NCI-H345 treated with DMSO at 0.1 percent for 48 hours (cell line): Measurements from ENCODE around the gene MCTP1.

Experiments
- DNase-seq: peaks from one replicate; lab custom pipeline; 2025; ENCODE audit not compliant: unreplicated experiment; lab: John Stamatoyannopoulos, UW

The MCTP1 gene

GRCh38 chr5:94725142-94725541, 559.8 kb downstream of the MCTP1 start:
- no peak for DNase-seq

DNA sequence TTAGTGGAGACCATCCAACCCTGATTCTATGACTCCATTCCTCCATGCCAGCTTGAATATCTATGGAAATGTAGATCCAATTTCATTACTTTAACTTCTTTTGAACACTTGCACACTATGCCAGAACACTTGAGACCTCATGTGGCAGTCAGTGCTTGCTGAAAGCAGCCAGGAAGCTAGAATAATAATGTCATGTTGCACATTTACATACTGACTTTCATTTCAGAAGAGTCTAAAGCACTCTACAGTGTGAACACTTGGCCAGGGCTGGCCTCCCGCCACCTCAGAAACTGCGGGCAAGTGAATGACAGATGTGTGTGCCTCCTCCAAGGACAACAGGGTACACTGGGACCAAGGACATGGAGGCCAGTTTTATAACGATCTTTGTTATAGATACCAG, 569.1 kb downstream of the MCTP1 start:
- no peak for DNase-seq

GRCh38 chr5:94711785-94712184, 573.1 kb downstream of the MCTP1 start:
- DNase-seq = no peak

DNA sequence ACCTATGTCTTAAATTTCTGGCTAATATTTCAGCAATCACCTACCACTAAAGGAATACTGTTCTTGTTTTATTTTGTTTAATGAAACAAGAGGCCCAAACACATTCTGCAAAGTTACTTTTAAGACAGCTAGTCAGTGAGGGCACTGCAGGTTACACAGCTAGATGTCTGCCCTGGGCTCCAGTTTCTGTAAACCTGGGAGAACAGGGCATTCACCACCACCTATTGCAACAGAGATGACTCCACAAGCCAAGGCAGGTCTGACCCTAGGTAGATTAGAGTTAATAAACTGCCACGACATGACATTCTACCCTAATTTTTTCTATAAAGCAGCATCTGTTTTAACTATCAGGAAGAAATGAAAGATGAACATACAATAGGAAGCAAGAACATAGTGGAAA, 575.6 kb downstream of the MCTP1 start:
- DNase-seq = no peak

GRCh38 chr5:94707359-94707758, 577.5 kb downstream of the MCTP1 start:
- no peak for DNase-seq

DNA sequence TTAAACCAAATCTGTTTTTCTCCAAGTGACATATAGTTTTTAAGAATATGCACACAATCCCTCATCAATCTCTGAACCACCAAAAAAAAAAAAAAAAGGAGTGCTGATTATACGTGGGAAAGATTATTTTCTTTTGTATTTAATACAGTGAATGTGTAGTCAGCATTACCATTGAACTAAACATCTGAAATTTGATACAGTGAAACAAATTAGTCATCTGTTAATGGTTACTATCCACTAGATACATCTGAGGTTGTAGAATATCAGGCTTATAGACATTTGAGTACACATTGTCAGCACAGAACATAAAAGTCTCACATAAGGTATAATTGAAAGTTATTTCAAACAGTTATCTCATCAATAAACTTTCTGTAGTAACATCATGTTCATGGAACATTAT, 579.5 kb downstream of the MCTP1 start:
- no peak for DNase-seq

DNA sequence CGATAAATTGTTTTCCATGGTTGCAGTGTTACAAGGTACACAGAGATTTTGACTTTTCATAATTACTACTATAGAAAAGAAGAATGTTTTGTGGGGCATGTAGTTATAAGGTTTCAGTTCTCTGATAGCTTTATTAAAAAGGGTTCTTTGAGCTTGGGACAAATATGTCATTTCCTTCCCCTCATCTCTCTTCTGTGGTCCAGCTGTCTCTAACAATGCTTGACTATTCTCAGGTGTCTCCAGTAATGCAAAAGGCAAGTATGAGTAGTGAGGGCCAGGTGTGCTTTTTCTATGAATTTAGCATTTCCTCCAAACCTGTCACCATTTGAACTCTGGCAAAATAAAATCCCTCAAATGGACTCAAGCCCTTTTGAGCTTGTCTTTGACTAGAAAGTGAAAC, 582.2 kb downstream of the MCTP1 start:
- no peak for DNase-seq

DNA sequence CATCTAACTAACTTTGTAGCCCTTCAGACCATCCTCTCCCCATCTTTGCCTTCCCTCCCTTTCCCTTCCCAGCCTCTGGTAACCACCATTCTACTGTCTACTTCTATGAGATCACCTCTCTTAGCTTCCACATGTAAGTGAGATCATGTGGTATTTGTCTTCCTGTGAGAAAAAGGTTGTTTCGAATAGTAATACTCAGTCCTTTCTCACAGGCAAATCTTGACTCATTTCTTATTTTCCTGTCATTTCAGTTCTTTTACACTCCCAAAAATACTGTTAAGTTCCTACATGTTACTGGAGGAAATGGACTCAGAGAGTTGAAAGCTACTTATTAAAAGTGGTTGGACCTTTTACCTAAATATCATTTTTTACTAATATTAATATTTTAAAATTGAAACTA, 584.3 kb downstream of the MCTP1 start:
- no peak for DNase-seq

DNA sequence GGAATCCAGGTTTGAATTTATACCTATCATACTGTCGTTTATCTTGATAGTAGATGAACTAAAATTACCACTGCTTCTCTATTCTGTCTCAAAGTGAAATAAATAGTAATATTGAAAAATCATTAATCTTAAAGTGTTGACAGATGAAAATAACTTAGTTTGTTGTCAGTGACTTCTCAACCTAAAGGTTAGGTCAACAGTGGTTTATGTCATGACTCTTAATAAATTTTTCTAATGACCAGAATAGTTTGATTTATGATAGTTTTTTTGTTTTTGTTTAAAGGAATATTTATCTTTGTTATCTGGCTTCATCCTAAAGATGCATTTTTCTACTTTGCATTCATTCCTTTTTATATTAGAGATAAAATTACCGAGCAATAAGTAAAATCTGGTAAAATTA, 585.3 kb downstream of the MCTP1 start:
- DNase-seq = no peak

GRCh38 chr5:94698197-94698596, 586.7 kb downstream of the MCTP1 start:
- DNase-seq = no peak

- no peak for DNase-seq
Measured at GRCh38 chr5:94694671-94695070, 590.2 kb downstream of the MCTP1 start.

- DNase-seq = no peak
Measured at GRCh38 chr5:94693845-94694370, 591.0 kb downstream of the MCTP1 start.

DNA sequence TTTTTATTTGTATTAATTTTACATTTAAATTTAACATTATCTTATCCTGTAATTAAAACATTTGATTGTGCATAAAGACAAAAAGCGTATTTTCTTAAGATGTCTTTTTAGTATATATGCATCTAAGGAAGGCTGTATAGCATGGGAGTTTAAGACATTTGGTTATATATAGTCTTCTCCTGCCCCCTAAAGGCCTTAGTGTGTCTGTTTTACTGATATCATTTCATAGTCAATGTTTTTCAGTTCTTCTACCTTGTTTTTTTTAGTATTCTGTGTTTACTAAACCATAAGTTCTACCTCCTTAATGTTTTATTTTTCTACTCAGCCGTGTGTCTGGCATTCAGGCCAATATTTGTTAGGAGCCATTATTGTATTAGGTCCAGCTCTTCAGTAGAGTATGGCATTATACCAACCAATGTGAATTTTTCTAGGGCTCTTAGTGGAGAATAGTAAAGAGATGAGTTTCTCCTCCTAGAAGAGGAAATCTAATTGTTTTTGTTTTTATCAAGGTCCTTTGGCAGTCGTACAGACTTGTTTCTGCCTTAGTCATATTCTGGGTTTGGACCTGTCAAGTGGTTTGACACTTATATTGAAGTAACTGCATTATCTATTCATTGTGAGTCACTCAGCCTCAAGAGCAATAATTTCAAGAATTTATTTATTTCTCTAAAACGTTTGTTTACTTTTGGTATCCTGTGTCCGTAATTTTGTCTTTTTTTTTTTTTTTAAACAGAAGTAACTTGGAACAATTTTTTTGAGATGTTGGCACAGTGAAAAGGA, 591.7 kb downstream of the MCTP1 start:
- DNase-seq = peak; percentile 9

DNA sequence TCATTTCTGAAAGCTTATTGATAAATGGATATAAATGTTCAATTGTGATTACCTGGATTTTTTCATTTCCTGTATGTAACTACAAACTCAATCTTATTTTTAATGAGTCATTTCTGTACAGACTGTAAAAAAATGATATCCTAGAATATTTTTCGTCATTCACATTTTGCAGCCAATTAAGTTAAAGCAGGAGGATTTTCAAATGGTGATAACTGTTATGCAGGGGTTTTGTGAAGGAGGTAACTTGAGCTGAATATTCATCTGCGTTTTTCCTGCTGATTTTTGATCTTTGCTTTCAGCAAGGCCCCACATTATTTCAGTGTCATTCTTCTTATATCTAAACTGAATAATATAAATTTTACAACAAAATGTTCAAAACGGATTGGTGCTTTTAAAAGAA, 592.3 kb downstream of the MCTP1 start:
- no peak for DNase-seq

DNA sequence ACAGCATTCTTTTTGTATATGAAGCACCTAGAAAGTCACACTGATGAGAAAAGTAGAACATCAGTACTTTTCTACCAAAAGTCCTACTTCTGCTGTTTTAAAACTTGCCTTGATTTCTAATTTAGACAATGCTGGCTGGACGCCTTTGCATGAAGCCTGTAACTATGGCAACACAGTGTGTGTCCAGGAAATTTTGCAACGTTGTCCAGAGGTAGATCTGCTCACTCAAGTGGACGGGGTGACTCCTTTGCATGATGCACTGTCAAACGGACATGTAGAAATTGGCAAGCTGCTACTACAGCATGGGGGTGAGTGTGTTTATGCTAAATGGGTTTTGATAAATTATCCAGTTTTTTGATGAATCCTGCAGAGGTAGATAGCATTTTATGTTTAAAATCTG, 592.9 kb downstream of the MCTP1 start:
- no peak for DNase-seq

DNA sequence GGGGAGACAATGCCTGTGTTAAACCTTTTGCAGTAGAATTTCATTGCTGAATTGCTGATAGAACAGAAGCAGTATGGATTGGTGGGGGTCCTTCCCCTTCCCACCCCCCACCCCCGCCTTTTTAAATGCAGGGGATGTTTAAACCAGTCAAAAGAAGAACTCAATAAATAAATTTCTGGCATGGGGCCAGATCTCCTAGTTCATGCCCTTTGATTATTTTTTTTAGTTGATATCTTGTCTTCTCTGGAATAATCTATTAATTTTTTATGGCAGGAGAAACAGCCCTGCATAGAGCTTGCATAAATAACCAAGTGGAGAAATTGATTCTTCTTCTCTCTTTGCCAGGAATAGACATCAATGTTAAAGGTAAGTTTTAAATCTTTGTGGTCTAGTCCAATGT, 593.6 kb downstream of the MCTP1 start:
- DNase-seq = no peak

DNA sequence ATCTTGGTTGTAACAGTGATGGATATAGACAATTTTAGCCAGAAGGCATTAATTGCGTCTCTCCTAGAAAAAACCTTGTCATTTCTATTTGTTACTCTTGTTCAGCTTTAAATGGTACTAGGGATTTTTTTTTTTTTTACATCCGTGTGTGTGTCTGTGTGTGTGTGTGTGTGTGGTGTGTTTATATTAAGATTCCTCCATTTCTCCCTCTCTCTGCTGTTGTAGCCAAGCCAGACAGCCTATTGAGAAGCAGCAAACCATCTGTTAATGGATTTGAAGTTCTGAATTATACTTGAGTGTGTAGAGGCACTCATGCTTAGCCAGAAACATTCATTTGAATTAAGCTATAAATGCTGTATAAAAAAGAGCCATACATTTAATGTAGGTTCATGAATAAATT, 594.1 kb downstream of the MCTP1 start:
- peak; percentile 7 for DNase-seq

- no peak for DNase-seq
Measured at GRCh38 chr5:94689908-94690307, 595.0 kb downstream of the MCTP1 start.

DNA sequence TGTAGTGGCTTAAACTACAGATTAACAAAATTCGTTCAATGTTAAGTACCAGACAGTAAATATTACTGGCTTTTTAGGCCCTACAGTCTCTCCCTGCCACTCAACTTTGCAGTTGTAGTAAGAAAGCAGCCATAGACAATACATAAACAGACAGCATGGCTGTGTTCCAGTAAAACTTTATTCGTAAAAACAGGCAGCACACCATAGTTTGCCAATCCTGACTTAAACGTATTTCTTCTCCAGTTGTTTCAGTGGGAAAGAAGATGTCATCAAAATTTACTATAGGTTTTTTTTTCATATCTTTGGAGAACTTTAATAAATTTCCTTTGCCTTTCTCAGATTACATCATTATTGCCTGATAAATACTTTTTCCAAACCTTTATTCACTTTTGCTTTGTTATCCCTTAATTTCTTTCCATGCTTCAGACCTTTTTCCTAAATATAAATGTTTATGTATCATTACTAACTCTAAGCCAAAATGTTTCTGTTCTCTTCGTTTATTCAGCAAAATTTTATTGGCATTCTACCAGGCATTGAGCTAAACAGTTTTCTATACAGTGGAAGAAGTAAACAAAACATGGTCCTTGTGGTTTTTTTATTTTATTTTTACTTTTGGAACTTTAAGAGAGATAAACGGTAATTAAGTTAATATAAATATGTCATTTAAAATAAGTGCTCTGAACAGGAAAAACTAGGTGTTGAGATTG, 601.9 kb downstream of the MCTP1 start:
- DNase-seq = no peak

DNA sequence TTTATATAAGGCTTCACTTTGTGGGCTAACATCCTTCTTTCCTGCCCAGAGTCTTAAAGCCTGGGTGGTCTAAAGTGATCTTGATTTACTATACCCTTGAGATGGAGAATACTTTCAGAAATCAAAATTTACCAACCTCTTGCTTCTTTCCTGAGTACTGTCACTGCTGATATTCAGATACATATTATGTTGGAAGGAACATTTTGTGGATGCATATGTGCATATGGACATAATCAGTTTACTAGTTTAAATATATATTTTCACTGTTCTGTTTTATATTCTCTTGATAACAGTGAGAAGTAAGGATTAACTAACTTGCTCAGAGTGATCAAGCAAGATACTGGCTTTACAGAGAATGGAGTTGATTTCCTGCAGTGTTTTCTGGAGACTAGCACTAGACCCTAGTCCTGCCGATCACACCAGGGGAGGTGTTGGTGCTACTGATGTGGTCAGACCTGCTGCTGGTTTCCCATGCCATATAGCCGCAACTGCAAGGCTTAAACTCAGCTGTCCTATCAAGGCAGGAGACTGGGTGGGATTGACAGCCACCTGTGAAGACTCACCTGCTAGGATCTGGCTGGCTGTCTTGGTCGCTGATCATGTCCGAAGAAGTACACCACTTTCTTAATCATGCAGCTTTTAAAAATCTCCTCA, 608.8 kb downstream of the MCTP1 start:
- DNase-seq = no peak

- DNase-seq = no peak
Measured at GRCh38 chr5:94674490-94675382, 610.2 kb downstream of the MCTP1 start.
